H9 (cell line): ENCODE data around the gene MALRD1. TPM values are rescaled to one million over a fixed set of nuclear protein-coding genes. Genes with fewer than 3 reads are reported as not detected.

Source experiments
- DNase-seq: peaks from one replicate; pipeline ENCODE4 v3.0.0-alpha.2; 2017
- H2AFZ ChIP-seq: one replicate; pipeline ENCODE4 v1.6.1; 2013; ENCODE audit warnings: mild to moderate bottlenecking, low read length, control low read depth, moderate library complexity
- H2AK5ac ChIP-seq: 2 replicates; pipeline ENCODE4 v1.6.1; 2013; ENCODE audit warnings: low read length, control low read depth, mixed read lengths; ENCODE audit not compliant: insufficient read length
- H2BK120ac ChIP-seq: one replicate; pipeline ENCODE4 v1.6.1; 2013; ENCODE audit warnings: low read depth, mild to moderate bottlenecking, low read length, control low read depth, inconsistent platforms; ENCODE audit not compliant: poor library complexity, severe bottlenecking
- H2BK12ac ChIP-seq: 2 replicates; pipeline ENCODE4 v1.6.1; 2013; ENCODE audit warnings: low read length, control low read depth, mixed read lengths, low read depth; ENCODE audit not compliant: insufficient read length
- H2BK15ac ChIP-seq: 2 replicates; pipeline ENCODE4 v1.6.1; 2013; ENCODE audit warnings: low read depth, low read length, control low read depth
- H2BK20ac ChIP-seq: one replicate; pipeline ENCODE4 v1.6.1; 2013; ENCODE audit warnings: low read depth, mild to moderate bottlenecking, low read length, control low read depth, inconsistent platforms; ENCODE audit not compliant: poor library complexity, severe bottlenecking
- H2BK5ac ChIP-seq: 2 replicates; pipeline ENCODE4 v1.6.1; 2013; ENCODE audit warnings: low read length, control low read depth, mixed read lengths; ENCODE audit not compliant: insufficient read length
- H3K14ac ChIP-seq: 2 replicates; pipeline ENCODE4 v1.6.1; 2013; ENCODE audit warnings: low read length, control low read depth; ENCODE audit not compliant: insufficient read depth
- H3K18ac ChIP-seq: 2 replicates; pipeline ENCODE4 v1.6.1; 2013; ENCODE audit warnings: low read depth, mild to moderate bottlenecking, mixed read lengths, low read length, control low read depth; ENCODE audit not compliant: insufficient read length
- H3K23ac ChIP-seq: 2 replicates; pipeline ENCODE4 v1.6.1; 2013; ENCODE audit warnings: low read length, control low read depth, mixed read lengths, low read depth; ENCODE audit not compliant: insufficient read length
- H3K23me2 ChIP-seq: 2 replicates; pipeline ENCODE4 v1.6.1; 2013; ENCODE audit warnings: low read depth, mild to moderate bottlenecking, mixed read lengths, low read length, control low read depth; ENCODE audit not compliant: insufficient read length, poor library complexity, severe bottlenecking
- H3K27ac ChIP-seq: 2 replicates; pipeline ENCODE4 v1.5.1; 2013; ENCODE audit warnings: low read length, control low read depth, mixed read lengths, low read depth; ENCODE audit not compliant: insufficient read length
- H3K27me3 ChIP-seq: 2 replicates; pipeline ENCODE4 v1.6.1; 2013; ENCODE audit warnings: low read length, control low read depth, inconsistent platforms; ENCODE audit not compliant: insufficient read depth
- H3K4ac ChIP-seq: 2 replicates; pipeline ENCODE4 v1.6.1; 2013; ENCODE audit warnings: low read depth, mild to moderate bottlenecking, control low read depth, inconsistent platforms, low read length, moderate library complexity
- H3K4me1 ChIP-seq: 2 replicates; pipeline ENCODE4 v1.6.1; 2013; ENCODE audit warnings: low read length, control low read depth, inconsistent platforms; ENCODE audit not compliant: insufficient read depth
- H3K4me2 ChIP-seq: 2 replicates; pipeline ENCODE4 v1.6.1; 2013; ENCODE audit warnings: low read length, control low read depth, mixed read lengths; ENCODE audit not compliant: insufficient read length, insufficient read depth
- H3K56ac ChIP-seq: 2 replicates; pipeline ENCODE4 v1.6.1; 2013; ENCODE audit warnings: low read depth, mild to moderate bottlenecking, mixed read lengths, low read length, control low read depth; ENCODE audit not compliant: insufficient read length
- H3K79me1 ChIP-seq: 2 replicates; pipeline ENCODE4 v1.6.1; 2013; ENCODE audit warnings: low read depth, mild to moderate bottlenecking, moderate library complexity, low read length, control low read depth, inconsistent platforms; ENCODE audit not compliant: insufficient read depth, poor library complexity, severe bottlenecking
- H3K79me2 ChIP-seq: 2 replicates; pipeline ENCODE4 v1.6.1; 2013; ENCODE audit warnings: low read length, control low read depth, inconsistent platforms; ENCODE audit not compliant: insufficient read depth
- H3K9ac ChIP-seq: 2 replicates; pipeline ENCODE4 v1.6.1; 2013; ENCODE audit warnings: low read length, control low read depth, mixed read lengths; ENCODE audit not compliant: insufficient read length; ENCODE audit errors: extremely low read depth
- H3K9me3 ChIP-seq: one replicate; pipeline ENCODE4 v1.6.1; 2013; ENCODE audit warnings: low read depth, low read length, inconsistent platforms; ENCODE audit not compliant: control insufficient read depth
- H3T11ph ChIP-seq: one replicate; pipeline ENCODE4 v1.6.1; 2013; ENCODE audit warnings: mild to moderate bottlenecking, low read length, control low read depth, inconsistent platforms
- H4K20me1 ChIP-seq: one replicate; pipeline ENCODE4 v1.6.1; 2013; ENCODE audit not compliant: control insufficient read depth, insufficient read length, insufficient read depth
- H4K5ac ChIP-seq: 2 replicates; pipeline ENCODE4 v1.6.1; 2013; ENCODE audit warnings: low read depth, mild to moderate bottlenecking, mixed read lengths, low read length, control low read depth; ENCODE audit not compliant: insufficient read length
- H4K8ac ChIP-seq: replicated peaks from 2 replicates; pipeline ENCODE4 v1.6.1; 2013; ENCODE audit warnings: low read length, control low read depth, mixed read lengths, low read depth; ENCODE audit not compliant: insufficient read length
- H4K91ac ChIP-seq: 2 replicates; pipeline ENCODE4 v1.6.1; 2013; ENCODE audit warnings: low read depth, mild to moderate bottlenecking, moderate library complexity, mixed read lengths, low read length, control low read depth; ENCODE audit not compliant: insufficient read length
- H3K27ac Mint-ChIP-seq, 3 experiments: 2 replicates in 2 of 3; 3 replicates in 1 of 3; pipeline ENCODE4 v1.8.0; 2020 to 2021; ENCODE audit warnings: mixed read lengths in 3 of 3, mild to moderate bottlenecking in 1 of 3, moderate library complexity in 1 of 3
- H3K27me3 Mint-ChIP-seq: 2 replicates; pipeline ENCODE4 v1.8.0; 2021; ENCODE audit warnings: low read depth, mild to moderate bottlenecking, moderate library complexity, mixed read lengths
- H3K36me3 Mint-ChIP-seq, 3 experiments: 2 replicates in 2 of 3; 3 replicates in 1 of 3; pipeline ENCODE4 v1.8.0; 2020 to 2021; ENCODE audit warnings: low read depth in 3 of 3, mixed read lengths in 3 of 3; ENCODE audit not compliant: insufficient read depth in 1 of 3
- H3K4me1 Mint-ChIP-seq, 2 experiments: 2 replicates each; pipeline ENCODE4 v1.8.0; 2020; ENCODE audit warnings: mixed read lengths in 2 of 2
- H3K4me3 Mint-ChIP-seq, 2 experiments: 2 replicates in 1 of 2; 3 replicates in 1 of 2; pipeline ENCODE4 v1.8.0; 2020 to 2021; ENCODE audit warnings: mild to moderate bottlenecking in 2 of 2, mixed read lengths in 2 of 2, moderate library complexity in 1 of 2
- H3K9me3 Mint-ChIP-seq, 2 experiments: 2 replicates in 1 of 2; 3 replicates in 1 of 2; pipeline ENCODE4 v1.8.0; 2020; ENCODE audit warnings: mild to moderate bottlenecking in 2 of 2, mixed read lengths in 2 of 2, moderate library complexity in 1 of 2
- WGBS: extraction: QIAGEN DNeasy Blood & Tissue Kit; methylation state at CpG from one replicate; pipeline ENCODE4 v1.1.7; 2013; ENCODE audit warnings: missing lambda C conversion rate, low lambda C conversion rate, mixed read lengths; ENCODE audit not compliant: insufficient read length; ENCODE audit errors: extremely low coverage; 5-methylcytosine and 5-hydroxymethylcytosine counted together
- total RNA-seq: library from RNA; stranded (reverse); gene quantifications from 2 replicates; pipeline ENCODE4 v1.2.1, GENCODE V29; 2021
- TF ChIP-seq, protein P1 (sequence below): fragments of 200-600 bp; sonication (generic); conservative IDR thresholded peaks from 3 replicates; pipeline ENCODE4 v1.8.0; 2021; ENCODE audit warnings: antibody characterized with exemption, mild to moderate bottlenecking

MALRD1 gene
- total RNA-seq, 1 experiment from 2014 or later, result 0.20 TPM

- Histone ChIP-seq H2BK5ac (no peak overlapping the region), H2BK120ac (no peak overlapping the region), H3K27me3 (no peaks in the 10 kb centered on the region), H3K14ac (no peak overlapping the region), H3K4me1 (no peaks in the 10 kb centered on the region), H3T11ph (no peak overlapping the region), H4K20me1 (no peaks in the 10 kb centered on the region), H3K4me2 (no peak overlapping the region), H4K91ac (no peak overlapping the region), H3K9me3 (no peaks in the 10 kb centered on the region), H3K23me2 (no peaks in the 10 kb centered on the region), H3K56ac (no peak overlapping the region), H2BK15ac (no peak overlapping the region), H3K9ac (no peak overlapping the region), H2AK5ac (no peak overlapping the region), H4K8ac (no peak overlapping the region), H3K27ac (no peak overlapping the region), H3K18ac (no peak overlapping the region), H3K23ac (no peak overlapping the region), H3K79me1 (no peaks in the 10 kb centered on the region), H2AFZ (no peak overlapping the region), H2BK20ac (no peak overlapping the region), H3K4ac (no peak overlapping the region), H4K5ac (no peak overlapping the region), H2BK12ac (no peak overlapping the region), H3K79me2 (no peaks in the 10 kb centered on the region)
- no peaks in the 10 kb centered on the region for H3K9me3 Mint-ChIP-seq
- no peaks in the 10 kb centered on the region for H3K27me3 Mint-ChIP-seq
- H3K4me3 Mint-ChIP-seq, result no peak overlapping the region
- H3K4me1 Mint-ChIP-seq, result no peaks in the 10 kb centered on the region
- H3K27ac Mint-ChIP-seq, result no peak overlapping the region
- WGBS, result no CpG with 5 or more reads among the region's 3 CpGs
- no peaks in the 10 kb centered on the region for H3K36me3 Mint-ChIP-seq
- TF ChIP-seq, protein P1, sequence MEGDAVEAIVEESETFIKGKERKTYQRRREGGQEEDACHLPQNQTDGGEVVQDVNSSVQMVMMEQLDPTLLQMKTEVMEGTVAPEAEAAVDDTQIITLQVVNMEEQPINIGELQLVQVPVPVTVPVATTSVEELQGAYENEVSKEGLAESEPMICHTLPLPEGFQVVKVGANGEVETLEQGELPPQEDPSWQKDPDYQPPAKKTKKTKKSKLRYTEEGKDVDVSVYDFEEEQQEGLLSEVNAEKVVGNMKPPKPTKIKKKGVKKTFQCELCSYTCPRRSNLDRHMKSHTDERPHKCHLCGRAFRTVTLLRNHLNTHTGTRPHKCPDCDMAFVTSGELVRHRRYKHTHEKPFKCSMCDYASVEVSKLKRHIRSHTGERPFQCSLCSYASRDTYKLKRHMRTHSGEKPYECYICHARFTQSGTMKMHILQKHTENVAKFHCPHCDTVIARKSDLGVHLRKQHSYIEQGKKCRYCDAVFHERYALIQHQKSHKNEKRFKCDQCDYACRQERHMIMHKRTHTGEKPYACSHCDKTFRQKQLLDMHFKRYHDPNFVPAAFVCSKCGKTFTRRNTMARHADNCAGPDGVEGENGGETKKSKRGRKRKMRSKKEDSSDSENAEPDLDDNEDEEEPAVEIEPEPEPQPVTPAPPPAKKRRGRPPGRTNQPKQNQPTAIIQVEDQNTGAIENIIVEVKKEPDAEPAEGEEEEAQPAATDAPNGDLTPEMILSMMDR, result no peak
- no peak for DNase-seq
Observed at GRCh38 chr10:19656420-19657042, 607.9 kb downstream of the MALRD1 start.
